ENCODE data around the gene NHERF2. TPM values are rescaled to one million over a fixed set of nuclear protein-coding genes. Genes with fewer than 3 reads are reported as not detected.

Gene NHERF2
- total and polyA plus RNA-seq, 9 of the 15 experiments (the other 6 are each of a cell fraction or from before 2014, with no cell fraction given) = 0.15 to 42.0 (median 12.5) TPM

DNA sequence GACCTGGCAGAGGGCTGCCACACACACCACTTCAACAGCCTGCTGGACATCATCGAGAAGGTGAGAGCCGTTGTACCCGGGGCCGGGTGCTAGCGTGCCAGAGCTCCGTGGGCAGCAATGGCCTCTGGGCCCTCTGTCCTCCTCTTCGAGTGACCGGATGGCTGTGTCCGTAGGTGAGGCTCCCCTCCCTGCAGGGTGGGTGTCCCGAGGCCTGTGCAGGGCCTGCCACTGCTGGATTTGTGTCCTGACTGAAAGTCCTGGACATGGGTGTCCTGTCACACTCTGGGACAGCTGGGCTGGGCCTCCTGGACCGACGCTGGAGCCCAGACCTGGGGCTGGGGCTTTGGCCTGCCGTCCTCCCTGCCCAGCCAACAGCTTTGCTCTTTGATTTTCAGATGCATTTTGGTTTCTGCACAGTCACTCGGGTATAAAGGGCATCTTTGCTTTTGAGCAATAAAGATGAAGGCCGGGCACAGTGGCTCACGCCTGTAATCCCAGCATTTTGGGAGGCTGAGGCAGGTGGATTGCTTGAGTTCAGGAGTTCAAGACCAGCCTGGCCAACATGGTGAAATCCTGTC, 37.8 kb downstream of the NHERF2 start:
- in situ Hi-C loops (cut with MboI) (no loop called here), intact Hi-C loops (cut with micrococcal nuclease) (no loop called here)
- Histone ChIP-seq H3K9me3 (replicated peaks; ENCODE audit: control insufficient read depth, insufficient read depth, low read depth, low read length) (no peaks in the 10 kb centered on the region), H3K4me3 (no peak overlapping the region), H3K4me1 (replicated peaks in 1 of 2; ENCODE audit: control insufficient read depth in 2 of 2, insufficient read depth in 2 of 2, low read length in 2 of 2) (peaks cover 0 to 14% of the 10 kb centered on the region in 2 experiments; a peak in 2 of 5 replicates), H3K27ac (ENCODE audit: extremely low read depth, low read depth, low read length) (no peak overlapping the region), H3K36me3 (ENCODE audit: control insufficient read depth, insufficient read depth, low read length) (peaks cover 40% of the 10 kb centered on the region; the same call in 2 of the 3 replicates), H3K27me3 (ENCODE audit: control insufficient read depth in 2 of 2, insufficient read depth in 2 of 2, low read length in 2 of 2) (no peaks in the 10 kb centered on the region), H3K9ac (ENCODE audit: insufficient read depth in 1 of 2, low read depth in 2 of 2, low read length in 2 of 2) (peak overlapping the region in 1 of 2 experiments; percentile 71; a peak in 2 of 4 replicates), H3K79me2 (ENCODE audit: control insufficient read depth, insufficient read depth, low read length) (no peaks in the 10 kb centered on the region), H4K20me1 (replicated peaks; ENCODE audit: control insufficient read depth, insufficient read depth, low read length) (no peaks in the 10 kb centered on the region), H2AFZ (ENCODE audit: low read depth, low read length) (no peak overlapping the region), H3K9me1 (ENCODE audit: control insufficient read depth, insufficient read depth, low read length) (no peaks in the 10 kb centered on the region), H3K4me2 (ENCODE audit: insufficient read depth, low read length) (no peak overlapping the region)
- ChIA-PET CTCF (ENCODE audit: low intra/inter-chr PET ratio) (no interaction called here), POLR2A (interaction anchor here (0.7 kb wide), 1 partner anchor 255 kb away, joined by 3 read pairs; no protein-coding TSS in a partner anchor)
- no peak for TF ChIP-seq FOXK1 (CRISPR knock-in tag; IDR thresholded peaks at IDR 0.05; ENCODE audit: borderline replicate concordance)
- TF ChIP-seq, protein P1, sequence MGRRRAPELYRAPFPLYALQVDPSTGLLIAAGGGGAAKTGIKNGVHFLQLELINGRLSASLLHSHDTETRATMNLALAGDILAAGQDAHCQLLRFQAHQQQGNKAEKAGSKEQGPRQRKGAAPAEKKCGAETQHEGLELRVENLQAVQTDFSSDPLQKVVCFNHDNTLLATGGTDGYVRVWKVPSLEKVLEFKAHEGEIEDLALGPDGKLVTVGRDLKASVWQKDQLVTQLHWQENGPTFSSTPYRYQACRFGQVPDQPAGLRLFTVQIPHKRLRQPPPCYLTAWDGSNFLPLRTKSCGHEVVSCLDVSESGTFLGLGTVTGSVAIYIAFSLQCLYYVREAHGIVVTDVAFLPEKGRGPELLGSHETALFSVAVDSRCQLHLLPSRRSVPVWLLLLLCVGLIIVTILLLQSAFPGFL (CRISPR knock-in tag; IDR thresholded peaks at IDR 0.05) = 0 out of 2 replicates have a peak, but pooled peaks have one; percentile 47
- TF ChIP-seq ADNP (tag; IDR thresholded peaks at IDR 0.05) = no peak
- TF ChIP-seq, protein P2, sequence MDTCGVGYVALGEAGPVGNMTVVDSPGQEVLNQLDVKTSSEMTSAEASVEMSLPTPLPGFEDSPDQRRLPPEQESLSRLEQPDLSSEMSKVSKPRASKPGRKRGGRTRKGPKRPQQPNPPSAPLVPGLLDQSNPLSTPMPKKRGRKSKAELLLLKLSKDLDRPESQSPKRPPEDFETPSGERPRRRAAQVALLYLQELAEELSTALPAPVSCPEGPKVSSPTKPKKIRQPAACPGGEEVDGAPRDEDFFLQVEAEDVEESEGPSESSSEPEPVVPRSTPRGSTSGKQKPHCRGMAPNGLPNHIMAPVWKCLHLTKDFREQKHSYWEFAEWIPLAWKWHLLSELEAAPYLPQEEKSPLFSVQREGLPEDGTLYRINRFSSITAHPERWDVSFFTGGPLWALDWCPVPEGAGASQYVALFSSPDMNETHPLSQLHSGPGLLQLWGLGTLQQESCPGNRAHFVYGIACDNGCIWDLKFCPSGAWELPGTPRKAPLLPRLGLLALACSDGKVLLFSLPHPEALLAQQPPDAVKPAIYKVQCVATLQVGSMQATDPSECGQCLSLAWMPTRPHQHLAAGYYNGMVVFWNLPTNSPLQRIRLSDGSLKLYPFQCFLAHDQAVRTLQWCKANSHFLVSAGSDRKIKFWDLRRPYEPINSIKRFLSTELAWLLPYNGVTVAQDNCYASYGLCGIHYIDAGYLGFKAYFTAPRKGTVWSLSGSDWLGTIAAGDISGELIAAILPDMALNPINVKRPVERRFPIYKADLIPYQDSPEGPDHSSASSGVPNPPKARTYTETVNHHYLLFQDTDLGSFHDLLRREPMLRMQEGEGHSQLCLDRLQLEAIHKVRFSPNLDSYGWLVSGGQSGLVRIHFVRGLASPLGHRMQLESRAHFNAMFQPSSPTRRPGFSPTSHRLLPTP (IDR thresholded peaks at IDR 0.05; ENCODE audit: borderline replicate concordance, extremely low read depth, insufficient read length) = no peak
- no peak for TF ChIP-seq ZNF253 (CRISPR knock-in tag; conservative IDR thresholded peaks at IDR 0.05)
- 0 out of 2 replicates have a peak, but pooled peaks have one; percentile 35 for TF ChIP-seq POLR2G (IDR thresholded peaks at IDR 0.05; ENCODE audit: low read depth, low read length)
- no TSS peak for BruUV-seq (replicated peaks)
- WGBS (ENCODE audit: insufficient coverage, low coverage, missing lambda C conversion rate) = 86% methylated on average over 10 of the region's 16 CpGs
- no peak for ATAC-seq
- FAIRE-seq = no peak
- DNase-seq (ENCODE audit: extremely low read depth in 1 of 4, low spot score in 3 of 4) = no peak

Data from K562 (cell line).